HT1080 (cell line): ENCODE data around the gene PPP2R5D. TPM values are rescaled to one million over a fixed set of nuclear protein-coding genes. Genes with fewer than 3 reads are reported as not detected.
"Not testable (repeated sequence)": the region's sequence is repeated elsewhere in the genome, so short reads cannot be mapped to it uniquely, and the experiment has no call there.

Experiments
- DNase-seq: peaks from one replicate; pipeline ENCODE4 v3.0.0-alpha.2; 2015; ENCODE audit warnings: low read depth
- polyA plus RNA-seq, 2 experiments: library from polyadenylated mRNA; depleted of rRNA; stranded (reverse); fragments of >200 nt; gene quantifications; 2 replicates each; pipeline ENCODE4 v1.2.3, GENCODE V29; 2015
- total RNA-seq: library from RNA; depleted of rRNA; stranded (reverse); fragments of >200 nt; shearing (Covaris generic); gene quantifications from 2 replicates; pipeline ENCODE4 v1.2.3, GENCODE V29; 2014; rRNA removed

The PPP2R5D gene
- total RNA-seq = 37.2 and 43.5 TPM in 2 replicates
- 36.1 and 36.3 TPM in 2 replicates for polyA plus RNA-seq (2015; cell fraction: cytosol; rRNA removed)
- polyA plus RNA-seq (2015; cell fraction: nucleus; rRNA removed) = 35.4 and 40.9 TPM in 2 replicates

DNA sequence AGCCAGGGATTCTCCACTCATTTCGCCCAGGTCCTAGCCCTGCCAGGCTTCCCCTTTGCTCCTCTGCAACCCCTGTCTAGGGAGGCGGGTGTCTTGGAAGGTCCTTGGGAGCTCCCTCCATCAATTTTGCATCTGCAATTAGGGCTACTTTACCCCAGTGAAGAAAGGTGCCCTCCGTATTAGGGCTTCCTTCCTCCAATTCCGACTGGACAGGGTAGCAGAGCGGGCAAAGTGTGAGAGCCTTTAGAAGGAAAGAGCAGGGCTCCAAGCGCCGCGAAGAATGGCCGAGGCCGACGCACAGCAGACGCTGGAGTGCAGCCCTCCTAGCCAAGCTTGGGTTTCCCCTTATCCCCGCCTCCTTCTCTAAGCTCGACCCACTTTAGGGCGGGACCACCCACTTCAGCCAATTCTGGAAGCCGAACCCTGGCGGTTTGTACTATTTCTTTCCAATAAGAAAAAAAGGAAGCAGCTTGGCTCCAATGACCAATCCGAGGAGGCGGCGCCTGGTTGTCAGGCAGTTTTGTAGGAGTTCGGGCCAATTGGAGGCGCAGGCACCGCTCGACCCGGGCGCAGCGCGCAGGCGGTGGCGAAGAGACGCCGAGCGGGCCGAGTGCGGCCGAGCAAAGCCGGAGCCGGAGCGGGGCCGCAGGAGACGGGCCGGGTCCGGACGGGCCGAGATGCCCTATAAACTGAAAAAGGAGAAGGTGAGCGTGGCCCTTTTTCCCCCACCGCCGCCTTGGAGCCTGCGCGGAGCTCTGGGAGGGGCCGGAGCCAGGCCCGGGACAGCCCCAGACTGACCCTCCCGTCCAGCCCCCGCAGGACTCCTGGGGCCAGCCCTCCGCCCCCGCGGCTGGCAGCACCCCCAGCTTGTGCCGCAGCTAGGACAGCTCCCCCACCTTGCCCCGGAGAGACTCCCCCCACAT, at the start of gene PPP2R5D:
Gene PPP2R5D, plus strand, starts transcription at position 570 of the 923 bp plus-strand sequence. Its CDS starts 108 bp downstream, at position 678.
- DNase-seq = peak; percentile 99

DNA sequence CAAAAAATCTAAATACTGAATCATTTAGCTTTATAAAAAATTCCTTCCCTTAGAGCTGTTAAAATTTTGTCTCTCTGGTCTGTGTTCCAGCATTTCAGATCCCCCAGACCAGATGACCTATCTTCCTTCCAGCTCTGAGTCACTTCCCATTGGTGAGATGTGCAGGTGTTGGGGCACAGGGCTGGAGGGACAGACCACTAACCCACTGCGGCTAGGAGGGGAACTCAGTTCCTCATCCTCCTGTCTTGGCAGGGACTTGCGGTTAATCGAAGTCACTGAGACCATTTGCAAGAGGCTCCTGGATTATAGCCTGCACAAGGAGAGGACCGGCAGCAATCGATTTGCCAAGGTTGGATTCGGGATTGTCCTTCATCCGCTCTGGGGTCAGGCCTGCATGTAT, 49.0 kb upstream of the PPP2R5D start:
- DNase-seq = no peak

DNA sequence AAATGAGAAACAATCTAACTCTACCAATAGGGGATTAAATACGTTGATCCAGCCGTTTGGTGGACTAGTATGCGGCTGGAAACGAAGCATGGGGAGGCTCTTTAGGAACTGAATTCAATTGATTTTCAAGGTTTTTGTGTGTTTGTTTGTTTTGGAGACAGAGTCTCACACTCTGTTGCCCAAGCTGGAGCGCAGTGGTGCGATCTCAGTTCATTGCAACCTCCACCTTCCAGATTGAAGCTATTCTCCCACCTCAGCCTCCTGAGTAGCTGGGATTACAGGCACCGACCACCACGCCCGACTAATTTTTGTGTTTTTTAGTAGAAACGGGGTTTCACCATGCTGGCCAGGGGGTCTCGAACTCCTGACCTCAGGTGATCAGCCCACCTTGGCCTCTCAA, 48.0 kb upstream of the PPP2R5D start:
- no peak for DNase-seq

DNA sequence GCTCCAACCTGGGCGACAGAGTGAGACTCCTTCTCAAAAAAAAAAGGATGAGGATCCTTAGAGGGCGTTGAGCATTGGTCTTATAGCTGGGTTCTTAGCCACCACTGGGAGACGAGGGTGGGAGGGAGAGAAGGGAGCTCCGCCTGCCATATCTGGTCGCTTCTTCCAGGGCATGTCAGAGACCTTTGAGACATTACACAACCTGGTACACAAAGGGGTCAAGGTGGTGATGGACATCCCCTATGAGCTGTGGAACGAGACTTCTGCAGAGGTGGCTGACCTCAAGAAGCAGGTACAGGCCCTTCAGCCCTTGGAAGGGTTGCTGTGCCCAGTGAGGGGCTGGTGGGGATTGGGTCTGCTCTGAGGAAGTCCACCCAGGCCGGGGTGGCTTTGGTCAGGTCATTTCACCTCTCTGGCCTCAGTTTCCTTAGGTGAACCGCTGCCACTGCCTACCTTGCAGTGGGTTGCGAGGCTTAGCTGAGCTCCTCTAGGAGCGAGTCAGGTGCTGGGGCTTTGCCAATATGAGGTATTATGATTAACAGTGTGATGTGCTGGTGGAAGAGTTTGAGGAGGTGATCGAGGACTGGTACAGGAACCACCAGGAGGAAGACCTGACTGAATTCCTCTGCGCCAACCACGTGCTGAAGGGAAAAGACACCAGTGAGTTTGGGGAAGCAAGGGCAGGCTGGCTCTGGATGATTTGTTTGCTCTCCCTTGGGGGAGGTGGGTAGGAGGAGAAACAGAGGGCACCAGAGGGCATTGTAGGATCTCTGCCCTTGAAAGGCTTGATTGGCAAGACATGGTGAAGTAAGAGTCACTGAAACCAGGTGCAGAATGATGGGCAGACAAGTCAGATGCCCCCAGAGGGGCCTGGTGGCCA, 46.6 kb upstream of the PPP2R5D start:
- DNase-seq = no peak

DNA sequence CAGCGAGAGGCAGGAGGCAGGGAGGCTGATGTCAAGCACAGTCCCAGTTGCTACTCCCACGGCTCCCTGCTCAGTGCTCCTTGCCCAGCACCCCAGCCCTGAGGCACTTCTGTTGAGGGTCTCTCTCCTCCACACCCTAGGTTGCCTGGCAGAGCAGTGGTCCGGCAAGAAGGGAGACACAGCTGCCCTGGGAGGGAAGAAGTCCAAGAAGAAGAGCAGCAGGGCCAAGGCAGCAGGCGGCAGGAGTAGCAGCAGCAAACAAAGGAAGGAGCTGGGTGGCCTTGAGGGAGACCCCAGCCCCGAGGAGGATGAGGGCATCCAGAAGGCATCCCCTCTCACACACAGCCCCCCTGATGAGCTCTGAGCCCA, 46.0 kb upstream of the PPP2R5D start:
- DNase-seq = no peak

DNA sequence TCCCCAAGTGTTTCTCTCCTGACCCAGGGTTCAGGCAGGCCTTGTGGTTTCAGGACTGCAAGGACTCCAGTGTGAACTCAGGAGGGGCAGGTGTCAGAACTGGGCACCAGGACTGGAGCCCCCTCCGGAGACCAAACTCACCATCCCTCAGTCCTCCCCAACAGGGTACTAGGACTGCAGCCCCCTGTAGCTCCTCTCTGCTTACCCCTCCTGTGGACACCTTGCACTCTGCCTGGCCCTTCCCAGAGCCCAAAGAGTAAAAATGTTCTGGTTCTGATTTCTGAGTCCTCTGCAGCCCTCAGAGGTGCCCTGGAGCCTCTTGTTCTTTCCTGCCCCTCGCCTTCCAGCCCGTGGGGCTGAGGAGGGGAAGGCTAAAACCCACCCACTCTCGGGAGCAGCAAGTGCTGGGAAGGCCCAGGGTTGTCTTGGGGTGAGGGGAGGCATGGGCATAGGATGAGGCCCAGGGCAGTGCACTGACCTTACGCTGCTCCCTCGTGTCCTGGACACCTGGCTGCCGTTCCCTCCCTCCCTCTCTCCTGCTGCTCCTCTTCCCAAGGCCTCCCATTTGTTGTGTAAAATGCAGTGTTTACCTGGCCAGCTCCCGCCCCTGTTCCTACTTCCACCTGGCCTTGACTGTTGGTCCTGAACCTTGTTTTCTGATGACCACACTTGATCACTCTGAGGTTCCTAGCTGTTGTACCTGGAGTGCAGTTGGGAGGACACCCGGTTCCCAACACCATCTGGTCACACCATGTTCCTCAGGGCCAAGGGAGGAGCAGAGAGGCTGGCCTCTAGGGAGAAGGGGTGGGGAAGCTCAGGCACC, 45.2 kb upstream of the PPP2R5D start:
- DNase-seq = no peak

DNA sequence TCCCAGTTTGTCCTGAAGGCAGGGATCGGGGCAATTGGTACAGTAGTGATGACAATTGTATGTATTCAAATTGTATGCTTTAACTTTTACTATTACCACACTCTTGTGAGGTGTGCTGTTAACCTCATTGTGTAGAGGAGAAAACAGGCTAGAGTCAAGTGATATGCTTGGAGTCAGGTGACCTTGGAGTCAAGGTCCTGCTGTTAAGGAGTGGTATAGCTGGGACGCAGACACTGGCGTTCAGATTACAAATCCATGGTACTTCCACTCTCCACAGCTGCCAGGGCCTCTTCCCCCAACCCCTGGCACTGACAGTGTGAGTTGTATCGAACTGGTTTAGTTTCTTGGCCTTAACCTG, 44.6 kb upstream of the PPP2R5D start:
- DNase-seq = no peak

DNA sequence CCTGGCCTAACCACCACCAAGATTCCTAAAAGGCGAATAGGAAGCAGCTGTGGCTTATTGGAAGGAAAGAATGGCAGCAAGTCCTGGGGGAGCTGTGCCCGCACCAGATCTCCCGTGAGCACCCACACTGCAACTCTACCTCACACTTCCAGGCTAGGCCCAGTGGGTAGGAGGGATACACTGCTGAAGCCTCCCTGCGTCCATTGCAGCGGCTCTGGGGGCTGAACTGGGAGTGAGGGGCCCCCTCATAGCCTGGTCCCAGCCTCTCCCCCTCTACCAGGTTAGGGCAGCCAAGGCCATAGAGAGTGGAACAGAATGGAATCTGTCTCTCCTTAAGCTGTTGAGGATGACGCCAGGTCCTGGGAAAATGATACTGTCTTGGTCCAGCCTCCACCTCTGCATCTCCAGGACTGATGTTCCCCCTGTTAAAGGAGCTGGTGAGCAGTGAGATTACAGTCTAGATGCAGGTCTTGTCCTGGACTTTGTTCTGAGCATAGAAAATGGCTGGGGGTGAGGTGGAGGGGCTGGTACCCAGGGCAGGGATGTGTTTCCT, 43.8 kb upstream of the PPP2R5D start:
- no peak for DNase-seq

DNA sequence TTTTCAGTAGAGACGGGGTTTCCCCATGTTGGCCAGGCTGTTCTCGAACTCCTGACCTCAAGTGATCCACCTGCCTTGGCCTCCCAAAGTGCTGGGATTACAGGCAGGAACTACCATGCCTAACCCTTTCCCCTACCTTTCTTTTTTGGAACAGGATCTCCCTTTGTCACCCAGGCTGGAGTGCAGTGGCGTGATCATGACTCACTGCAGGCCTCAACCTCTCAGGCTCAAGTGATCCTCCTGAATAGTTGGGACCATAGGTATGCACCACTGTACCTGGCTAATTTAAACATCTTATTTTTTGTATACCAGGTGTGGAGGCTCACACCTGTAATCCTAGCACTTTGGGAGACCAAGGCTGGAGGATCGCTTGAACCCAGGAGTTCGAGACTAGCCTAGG, 43.0 kb upstream of the PPP2R5D start:
- DNase-seq = not testable (repeated sequence)

DNA sequence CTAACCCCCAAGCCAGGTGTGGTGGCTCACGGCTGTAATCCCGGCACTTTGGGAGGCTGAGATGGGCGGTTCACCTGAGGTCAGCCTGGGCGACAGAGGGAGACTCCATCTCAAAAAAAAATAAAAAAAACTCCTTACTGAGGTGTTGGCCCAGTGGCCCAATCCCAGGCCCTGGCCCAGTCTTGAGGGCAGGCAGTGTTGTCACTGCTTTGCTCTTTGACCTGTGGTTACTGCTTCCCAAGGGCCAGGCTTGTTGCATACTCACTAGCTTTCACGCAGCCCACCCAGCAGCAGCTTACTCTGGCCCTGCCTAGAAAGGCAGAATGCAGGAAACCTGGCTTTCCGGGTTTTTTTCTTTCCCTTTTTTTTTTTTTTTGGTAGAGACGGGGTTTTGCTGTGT, 41.9 kb upstream of the PPP2R5D start:
- no peak for DNase-seq

DNA sequence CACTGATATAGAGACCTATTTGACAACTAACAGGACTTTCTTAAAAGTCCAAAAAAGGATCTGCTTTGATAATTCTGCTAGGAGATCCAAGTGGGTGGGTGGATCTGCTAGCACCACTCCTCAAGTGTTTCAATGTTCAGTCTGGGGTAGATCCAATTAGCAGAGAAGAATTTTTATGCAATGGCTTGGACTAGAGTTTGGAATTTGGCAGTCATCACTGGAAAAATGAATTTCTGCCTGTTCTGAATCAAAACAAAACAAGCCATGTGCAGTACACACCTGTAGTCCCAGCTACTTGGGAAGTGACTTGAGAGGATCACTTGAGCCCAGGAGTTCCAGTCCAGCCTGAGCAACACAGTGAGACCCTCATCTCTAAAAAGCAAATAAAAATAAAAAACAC, 36.4 kb upstream of the PPP2R5D start:
- DNase-seq = no peak

DNA sequence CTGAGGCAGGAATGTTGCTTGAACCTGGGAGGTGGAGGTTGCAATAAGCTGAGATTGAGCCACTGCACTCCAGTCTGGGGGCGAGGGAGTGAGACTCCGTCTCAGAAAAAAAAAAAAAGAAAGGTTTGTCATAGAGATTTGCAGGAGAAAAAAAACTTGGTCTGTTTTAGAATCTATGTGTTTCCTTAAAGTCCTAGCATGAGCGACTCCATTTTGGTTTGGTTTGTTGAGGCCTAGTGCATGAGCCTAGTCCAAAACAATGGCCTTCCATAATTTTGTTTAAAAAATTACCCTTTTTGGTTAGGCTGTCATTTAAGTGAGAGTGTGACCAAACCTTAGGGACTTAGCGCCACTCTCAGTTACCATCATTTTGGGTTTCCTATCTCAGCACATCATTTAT, 32.0 kb upstream of the PPP2R5D start:
- DNase-seq = no peak

DNA sequence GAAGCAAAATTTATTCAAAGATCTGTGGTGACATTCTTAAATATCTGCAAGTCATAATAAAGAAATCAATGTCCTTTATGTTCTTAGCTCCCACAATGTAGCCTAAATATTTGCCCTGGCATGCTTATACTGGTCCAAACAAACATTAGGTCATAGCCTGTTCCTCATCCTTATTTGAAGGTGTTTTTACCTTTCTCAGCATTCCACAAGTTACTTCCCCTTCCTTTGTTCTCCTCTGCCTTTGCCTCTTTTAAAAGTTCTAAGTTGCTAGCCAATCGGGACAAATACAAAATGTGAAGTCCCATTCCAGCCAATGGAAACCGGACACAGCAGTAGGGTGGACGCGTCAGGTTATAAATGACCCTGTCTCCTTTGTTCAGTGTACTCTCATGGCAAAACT, 30.0 kb upstream of the PPP2R5D start:
- DNase-seq = not testable (repeated sequence)

DNA sequence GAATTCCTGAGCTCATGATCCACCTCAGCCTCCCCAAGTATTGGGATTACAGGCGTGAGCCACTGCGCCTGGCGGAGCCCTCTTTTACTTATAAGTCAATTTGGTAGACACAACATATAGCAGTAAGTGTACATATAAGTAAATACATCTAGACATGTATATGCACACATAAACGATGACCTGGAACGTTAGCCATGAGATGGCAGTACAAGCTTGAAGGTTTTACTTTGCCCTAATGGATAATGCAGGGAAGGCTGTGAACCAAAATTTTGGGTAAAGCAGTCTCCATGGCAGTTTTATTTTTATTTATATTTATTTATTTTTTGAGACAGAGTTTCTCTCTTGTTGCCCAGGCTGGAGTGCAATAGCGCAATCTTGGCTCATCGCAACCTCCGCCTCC, 26.2 kb upstream of the PPP2R5D start:
- DNase-seq = no peak

DNA sequence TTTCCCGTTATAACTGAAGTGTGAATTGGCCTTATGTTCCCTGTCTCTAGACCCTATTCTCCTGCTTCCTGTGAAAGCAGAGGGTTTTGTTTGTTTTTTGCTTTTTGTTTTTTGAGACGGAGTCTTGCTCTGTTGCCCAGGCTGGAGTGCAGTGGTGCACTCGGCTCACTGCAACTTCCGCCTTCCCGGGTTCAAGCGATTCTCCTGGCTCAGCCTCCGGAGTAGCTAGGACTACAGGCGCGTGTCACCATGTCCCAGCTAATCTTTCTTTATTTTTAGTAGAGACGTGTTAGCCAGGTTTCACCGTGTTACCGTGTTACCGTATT, 24.5 kb upstream of the PPP2R5D start:
- DNase-seq = no peak

DNA sequence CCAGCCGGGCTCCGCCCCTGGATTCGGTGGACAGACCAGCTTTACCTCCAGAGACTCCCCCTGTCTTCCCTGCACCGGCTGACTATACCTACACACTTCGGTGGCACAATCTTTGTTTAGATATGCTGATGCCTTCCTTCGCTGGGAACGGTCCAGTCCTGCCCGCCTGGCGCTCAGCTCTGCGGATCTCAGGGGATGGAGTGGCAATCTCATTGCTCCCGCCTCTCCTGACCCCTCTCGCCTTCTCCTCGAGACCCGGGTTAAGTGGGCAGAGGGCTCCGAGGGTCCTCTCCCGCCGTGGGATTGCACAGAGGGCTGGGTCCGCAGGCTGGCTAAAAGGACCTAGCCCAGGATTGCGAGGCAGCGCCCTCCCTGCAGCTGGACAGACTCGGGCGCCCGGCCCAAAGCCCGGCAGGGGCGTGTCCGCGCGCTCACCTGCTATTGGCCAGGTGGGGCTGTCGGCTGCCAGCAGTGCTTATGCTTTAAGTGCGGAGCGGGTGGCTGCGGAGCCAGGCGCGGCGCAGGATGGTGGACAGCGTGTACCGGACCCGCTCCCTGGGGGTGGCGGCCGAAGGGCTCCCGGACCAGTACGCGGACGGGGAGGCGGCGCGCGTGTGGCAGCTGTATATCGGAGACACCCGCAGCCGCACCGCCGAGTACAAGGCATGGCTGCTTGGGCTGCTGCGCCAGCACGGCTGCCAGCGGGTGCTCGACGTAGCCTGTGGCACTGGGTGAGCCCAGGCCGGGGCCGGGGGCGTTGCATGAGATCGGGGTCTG, 23.9 kb upstream of the PPP2R5D start, which contains the start of gene GNMT:
Gene GNMT, plus strand, starts transcription at position 512 of the 777 bp plus-strand sequence. Its CDS starts 14 bp downstream, at position 526.
- DNase-seq = no peak

DNA sequence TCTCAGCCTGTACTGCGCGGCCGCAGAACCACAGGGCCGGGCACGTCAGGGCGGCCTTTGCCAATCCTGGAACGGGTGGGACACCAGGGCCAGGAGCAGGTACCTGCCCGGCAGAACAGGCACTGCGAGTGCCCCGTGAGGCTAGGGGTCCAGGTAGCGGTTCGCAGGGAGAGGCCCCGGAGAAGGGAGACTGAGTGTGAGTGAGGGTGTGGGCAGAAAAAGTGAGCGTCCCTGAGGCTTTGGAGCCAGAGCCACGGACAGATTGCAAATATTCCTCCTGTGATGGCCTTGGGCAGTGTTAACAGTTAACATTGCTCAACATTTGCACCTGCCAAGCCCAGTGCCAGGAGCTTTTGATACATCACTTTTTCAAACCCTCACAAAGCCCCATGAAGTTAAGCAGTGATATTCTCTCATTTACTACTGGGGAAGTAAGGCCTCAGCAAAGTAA, 23.3 kb upstream of the PPP2R5D start:
- no peak for DNase-seq

DNA sequence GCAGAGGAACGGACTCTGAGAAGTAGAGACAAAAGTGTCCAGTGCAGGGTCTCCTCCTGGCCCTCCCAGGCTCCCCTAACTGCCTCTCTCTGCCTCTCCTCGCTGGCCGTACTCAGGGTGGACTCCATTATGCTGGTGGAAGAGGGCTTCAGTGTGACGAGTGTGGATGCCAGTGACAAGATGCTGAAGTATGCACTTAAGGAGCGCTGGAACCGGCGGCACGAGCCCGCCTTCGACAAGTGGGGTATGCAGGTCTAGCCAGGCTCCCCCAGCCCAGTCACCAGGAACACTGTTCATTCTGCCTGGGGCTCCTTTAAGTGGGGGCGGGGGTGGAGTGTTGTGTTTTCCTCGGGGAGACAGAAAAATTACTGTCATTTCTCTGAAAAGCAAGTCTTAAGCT, 22.3 kb upstream of the PPP2R5D start:
- DNase-seq = no peak

DNA sequence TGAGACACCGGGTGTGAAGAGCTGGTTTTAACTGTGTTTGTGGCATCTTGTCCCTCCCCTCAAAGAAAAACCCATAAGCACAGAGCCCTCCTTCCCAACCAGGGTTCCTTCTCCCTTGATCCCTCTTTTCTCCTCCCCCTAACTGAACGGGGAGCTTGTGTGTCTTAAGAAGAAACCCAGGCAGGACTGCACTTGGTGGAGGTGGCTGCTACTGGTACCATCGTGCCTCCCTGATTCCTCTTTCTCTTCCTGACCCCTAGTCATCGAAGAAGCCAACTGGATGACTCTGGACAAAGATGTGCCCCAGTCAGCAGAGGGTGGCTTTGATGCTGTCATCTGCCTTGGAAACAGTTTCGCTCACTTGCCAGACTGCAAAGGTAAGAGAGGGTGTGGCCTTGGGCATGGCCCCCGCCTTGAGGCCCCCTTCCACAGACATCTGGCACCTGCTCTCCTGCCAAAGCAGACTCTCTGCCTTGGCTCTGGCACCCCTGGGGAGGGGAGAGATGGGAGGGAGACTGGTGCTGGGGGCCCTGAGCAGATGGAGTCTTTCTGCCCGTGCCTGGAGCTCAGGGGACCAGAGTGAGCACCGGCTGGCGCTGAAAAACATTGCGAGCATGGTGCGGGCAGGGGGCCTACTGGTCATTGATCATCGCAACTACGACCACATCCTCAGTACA, 21.7 kb upstream of the PPP2R5D start:
- DNase-seq = no peak
